Breast epithelium (tissue), 4 donors: ENCODE results near the gene ARHGAP4. TPM values are rescaled to one million over a fixed set of nuclear protein-coding genes. Genes with fewer than 3 reads are reported as not detected.

Experiments used
- DNase-seq, 2 donors: peaks; one replicate each; pipeline ENCODE4 v3.0.0-alpha.2; 2019; ENCODE audit warnings: low spot score in 2 of 2
- H3K27ac ChIP-seq, 2 donors: fragments of 200-600 bp; sonication (generic) in 1 of 2; one replicate each; pipeline ENCODE4 v1.5.1; 2016 to 2019; ENCODE audit warnings: mild to moderate bottlenecking in 1 of 2
- H3K27me3 ChIP-seq, 2 donors: fragments of 200-600 bp; sonication (generic) in 1 of 2; one replicate each; pipeline versions ENCODE4 v1.5.1 to v1.6.0; 2017 to 2019; ENCODE audit warnings: control low read depth in 1 of 2, mild to moderate bottlenecking in 1 of 2
- H3K36me3 ChIP-seq: fragments of 200-600 bp; one replicate; pipeline ENCODE4 v1.5.1; 2019
- H3K4me1 ChIP-seq, 2 donors: fragments of 200-600 bp; sonication (generic); one replicate each; pipeline ENCODE4 v1.5.1; 2016 to 2019; ENCODE audit warnings: control low read depth in 1 of 2
- H3K4me3 ChIP-seq, 3 donors: fragments of 200-600 bp; sonication (generic); 1 replicate in 2 of 3; 2 replicates in 1 of 3; pipeline ENCODE4 v1.5.1; 2016 to 2019; ENCODE audit warnings: mild to moderate bottlenecking in 3 of 3, moderate library complexity in 2 of 3
- H3K9me3 ChIP-seq, 2 donors: fragments of 200-600 bp; sonication (generic) in 1 of 2; one replicate each; pipeline ENCODE4 v1.5.1; 2016 to 2019; ENCODE audit warnings: control low read depth in 1 of 2
- POLR2A ChIP-seq: fragments of 450-650 bp; IDR thresholded peaks from one replicate; pipeline ENCODE4 v1.6.1; 2016; ENCODE audit warnings: antibody characterized with exemption, mild to moderate bottlenecking, moderate library complexity
- POLR2AphosphoS5 ChIP-seq, 3 donors: sonication (generic); formaldehyde crosslinking; IDR thresholded peaks; one replicate each; pipeline ENCODE4 v1.6.1; 2017; ENCODE audit warnings: antibody characterized with exemption in 3 of 3
- intact Hi-C: fragments of 100-400 bp; cut with DNase I; formaldehyde crosslinking; loops from one replicate; pipeline ENCODE4 v1.15.1; 2023; ENCODE audit warnings: low total_unique reads
- total RNA-seq, 3 donors: library from RNA; depleted of rRNA; stranded (reverse); fragments of >200 nt; gene quantifications; one replicate each; pipeline ENCODE4 v1.1.0, GENCODE V29; 2016
- TF ChIP-seq, protein P1 (sequence below), 3 donors: fragments of 450-650 bp; IDR thresholded peaks; one replicate each; pipeline ENCODE4 v1.5.1; 2016 to 2017; ENCODE audit warnings: antibody characterized with exemption in 3 of 3, mild to moderate bottlenecking in 3 of 3, moderate library complexity in 3 of 3

The ARHGAP4 gene
- total RNA-seq, 3 donors from 2014 or later: 18.4 to 21.5 (median 19.8) TPM

- TF ChIP-seq, protein P1, sequence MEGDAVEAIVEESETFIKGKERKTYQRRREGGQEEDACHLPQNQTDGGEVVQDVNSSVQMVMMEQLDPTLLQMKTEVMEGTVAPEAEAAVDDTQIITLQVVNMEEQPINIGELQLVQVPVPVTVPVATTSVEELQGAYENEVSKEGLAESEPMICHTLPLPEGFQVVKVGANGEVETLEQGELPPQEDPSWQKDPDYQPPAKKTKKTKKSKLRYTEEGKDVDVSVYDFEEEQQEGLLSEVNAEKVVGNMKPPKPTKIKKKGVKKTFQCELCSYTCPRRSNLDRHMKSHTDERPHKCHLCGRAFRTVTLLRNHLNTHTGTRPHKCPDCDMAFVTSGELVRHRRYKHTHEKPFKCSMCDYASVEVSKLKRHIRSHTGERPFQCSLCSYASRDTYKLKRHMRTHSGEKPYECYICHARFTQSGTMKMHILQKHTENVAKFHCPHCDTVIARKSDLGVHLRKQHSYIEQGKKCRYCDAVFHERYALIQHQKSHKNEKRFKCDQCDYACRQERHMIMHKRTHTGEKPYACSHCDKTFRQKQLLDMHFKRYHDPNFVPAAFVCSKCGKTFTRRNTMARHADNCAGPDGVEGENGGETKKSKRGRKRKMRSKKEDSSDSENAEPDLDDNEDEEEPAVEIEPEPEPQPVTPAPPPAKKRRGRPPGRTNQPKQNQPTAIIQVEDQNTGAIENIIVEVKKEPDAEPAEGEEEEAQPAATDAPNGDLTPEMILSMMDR (IDR thresholded peaks at IDR 0.05): no peak
- TF ChIP-seq POLR2AphosphoS5 (IDR thresholded peaks at IDR 0.05) (no peak), POLR2A (no peak)
- no peaks in the 10 kb centered on the region for H3K4me1 ChIP-seq
- H3K4me3 ChIP-seq: no peak overlapping the region
- DNase-seq: no peak
- no peaks in the 10 kb centered on the region for H3K9me3 ChIP-seq
- peaks cover 3 to 86% of the 10 kb centered on the region in 2 donors for H3K27me3 ChIP-seq
- H3K27ac ChIP-seq: no peak overlapping the region
- no peaks in the 10 kb centered on the region for H3K36me3 ChIP-seq
- intact Hi-C loops: no loop called here
Observed at GRCh38 chrX:153870288-153870690, 55.8 kb downstream of the ARHGAP4 start.

DNA sequence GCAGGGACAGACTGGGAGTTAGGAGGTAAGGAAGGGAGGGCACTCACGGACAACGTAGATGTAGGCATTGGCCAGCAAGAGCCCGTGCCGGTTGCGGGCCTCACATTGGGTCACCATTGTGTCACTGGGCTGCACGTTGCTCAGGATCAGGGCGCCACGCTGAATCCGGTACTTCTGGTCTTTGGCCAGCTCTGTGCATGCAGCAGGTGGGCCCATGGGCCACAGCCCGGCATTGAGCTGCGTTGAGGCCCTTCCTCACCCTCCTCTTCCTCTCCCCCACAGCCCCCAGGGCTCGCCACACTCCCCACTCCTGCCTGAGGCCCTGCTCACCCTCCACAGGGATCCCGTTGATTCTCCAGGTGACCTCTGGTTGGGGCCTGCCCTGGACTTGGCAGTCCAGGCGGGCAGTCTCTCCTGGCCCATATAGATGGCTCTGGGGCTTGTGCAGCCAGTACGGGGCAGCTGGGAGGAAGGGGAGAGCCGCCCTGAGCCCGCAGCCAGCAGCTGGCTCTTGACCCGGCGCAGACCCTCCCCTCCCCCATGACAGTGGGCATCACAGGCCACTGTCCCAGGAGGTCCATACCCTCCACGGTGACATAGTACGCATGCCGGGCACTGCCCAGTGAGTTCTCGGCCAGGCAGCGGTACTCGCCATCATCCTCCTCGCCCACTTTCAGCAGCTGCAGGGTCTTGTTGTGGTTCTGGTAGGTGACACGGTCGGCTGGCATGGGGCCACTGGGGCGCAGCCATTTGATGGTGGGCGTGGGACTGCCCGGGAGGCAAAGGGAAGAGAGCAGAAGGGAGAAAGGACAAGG, 56.4 kb downstream of the ARHGAP4 start:
- no peaks in the 10 kb centered on the region for H3K36me3 ChIP-seq
- no peak overlapping the region for H3K27ac ChIP-seq
- TF ChIP-seq, protein P1 (IDR thresholded peaks at IDR 0.05): no peak
- TF ChIP-seq POLR2AphosphoS5 (IDR thresholded peaks at IDR 0.05) (no peak), POLR2A (no peak)
- H3K4me1 ChIP-seq: no peaks in the 10 kb centered on the region
- H3K4me3 ChIP-seq: no peak overlapping the region
- H3K27me3 ChIP-seq: peaks cover 3 to 89% of the 10 kb centered on the region in 2 donors
- no peak for DNase-seq
- intact Hi-C loops: no loop called here
- no peaks in the 10 kb centered on the region for H3K9me3 ChIP-seq

- intact Hi-C loops: no loop called here
- Histone ChIP-seq H3K4me1 (no peaks in the 10 kb centered on the region), H3K9me3 (no peaks in the 10 kb centered on the region), H3K36me3 (no peaks in the 10 kb centered on the region), H3K27me3 (peaks cover 3 to 89% of the 10 kb centered on the region in 2 donors), H3K4me3 (no peak overlapping the region), H3K27ac (no peak overlapping the region)
- no peak for TF ChIP-seq POLR2A
- TF ChIP-seq, protein P1 (IDR thresholded peaks at IDR 0.05): no peak
- no peak for TF ChIP-seq POLR2AphosphoS5 (IDR thresholded peaks at IDR 0.05)
- no peak for DNase-seq
Observed at GRCh38 chrX:153868576-153869472, 57.2 kb downstream of the ARHGAP4 start.

GRCh38 chrX:153867671-153868070, 58.4 kb downstream of the ARHGAP4 start:
- H3K27ac ChIP-seq: no peak overlapping the region
- DNase-seq: no peak
- intact Hi-C loops: no loop called here
- H3K4me1 ChIP-seq: no peaks in the 10 kb centered on the region
- H3K27me3 ChIP-seq: peaks cover 3 to 87% of the 10 kb centered on the region in 2 donors
- no peak overlapping the region for H3K4me3 ChIP-seq
- no peaks in the 10 kb centered on the region for H3K9me3 ChIP-seq
- TF ChIP-seq, protein P1 (IDR thresholded peaks at IDR 0.05): no peak
- TF ChIP-seq POLR2A (no peak), POLR2AphosphoS5 (IDR thresholded peaks at IDR 0.05) (no peak)
- no peaks in the 10 kb centered on the region for H3K36me3 ChIP-seq
